ENCODE data around the gene BCL7A.
A peak's percentile ranks its signal among the peaks of the same experiment; 100 is the strongest.

Gene BCL7A

DNA sequence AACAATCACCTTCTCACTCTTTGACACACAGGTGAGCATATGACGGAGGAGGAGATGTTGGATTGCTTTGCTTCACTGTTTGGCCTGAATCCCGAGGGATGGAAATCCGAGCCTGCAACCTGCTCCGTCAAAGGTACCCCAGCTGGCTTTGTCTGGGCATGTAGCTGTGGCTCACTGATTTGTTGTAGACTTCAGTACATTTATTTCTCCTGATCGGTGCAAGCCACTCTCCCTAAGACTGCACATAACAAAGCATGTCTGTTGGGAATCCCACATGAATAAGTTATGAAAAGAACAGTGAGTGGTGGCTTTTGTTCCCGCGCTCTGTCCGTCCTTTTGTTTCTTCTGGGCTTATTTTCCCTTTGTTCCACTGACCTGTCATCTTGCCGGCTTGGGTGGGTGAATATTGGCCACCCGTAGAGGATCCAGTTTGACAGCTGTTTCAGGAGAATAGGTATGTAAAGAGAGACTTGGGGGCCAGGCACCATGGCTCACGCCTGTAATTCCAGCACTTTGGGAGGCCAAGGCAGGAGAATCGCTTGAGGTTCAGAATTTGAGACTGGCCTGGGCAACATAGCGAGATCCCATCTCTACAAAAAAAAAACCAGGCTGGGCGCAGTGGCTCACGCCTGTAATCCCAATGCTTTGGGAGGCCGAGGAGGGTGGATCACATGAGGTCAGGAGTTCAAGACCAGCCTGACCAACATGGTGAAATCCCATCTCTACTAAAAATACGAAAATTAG is 20.0 kb upstream of the BCL7A start:
- no peak for DNase-seq (ENCODE audit: low spot score)

GRCh38 chr12:122003651-122004611 is 17.8 kb upstream of the BCL7A start:
- DNase-seq (ENCODE audit: low spot score) = peak; percentile 73

- peak; percentile 60 for DNase-seq (ENCODE audit: low spot score)
These were observed 17.0 kb upstream of the BCL7A start for GRCh38 chr12:122004633-122005071.

- DNase-seq (ENCODE audit: low spot score) = no peak
These were observed 16.4 kb upstream of the BCL7A start for GRCh38 chr12:122005252-122005776.

DNA sequence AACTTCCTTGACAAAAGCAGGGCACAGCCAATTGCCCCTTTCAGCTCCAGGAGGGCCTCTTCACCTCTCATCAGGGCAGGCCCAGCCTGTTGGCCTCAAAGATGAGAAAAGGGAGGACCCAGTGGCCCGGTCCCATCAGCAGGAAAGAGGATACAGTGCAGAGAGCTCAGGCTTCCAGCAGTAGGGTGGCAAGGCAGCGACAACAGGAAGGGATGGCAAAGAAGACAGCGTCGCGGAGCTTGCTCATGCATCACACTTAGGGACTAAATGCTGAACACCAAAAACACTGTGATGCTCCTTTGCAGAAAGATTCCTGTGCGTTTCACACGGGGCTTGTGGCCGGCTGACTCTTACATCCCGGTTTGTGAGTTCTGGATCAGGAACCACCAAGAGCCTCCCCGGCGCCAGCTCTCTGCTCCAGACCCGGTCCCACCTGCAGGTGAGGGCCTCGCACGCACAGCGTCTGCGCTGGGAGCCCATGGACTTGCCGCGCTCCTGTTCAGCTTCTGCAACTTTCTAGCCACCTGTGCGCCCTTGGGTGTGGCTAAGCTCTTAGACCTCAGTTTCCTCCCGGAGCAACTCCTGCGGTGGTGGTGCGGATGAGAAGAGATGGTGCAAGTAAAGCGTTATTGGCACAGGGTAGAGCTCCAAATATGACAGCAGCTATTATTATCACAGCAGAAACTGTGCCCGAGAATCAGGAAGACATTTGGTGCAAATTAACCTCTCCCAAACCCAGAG is 15.3 kb upstream of the BCL7A start:
- no peak for DNase-seq (ENCODE audit: low spot score)

DNA sequence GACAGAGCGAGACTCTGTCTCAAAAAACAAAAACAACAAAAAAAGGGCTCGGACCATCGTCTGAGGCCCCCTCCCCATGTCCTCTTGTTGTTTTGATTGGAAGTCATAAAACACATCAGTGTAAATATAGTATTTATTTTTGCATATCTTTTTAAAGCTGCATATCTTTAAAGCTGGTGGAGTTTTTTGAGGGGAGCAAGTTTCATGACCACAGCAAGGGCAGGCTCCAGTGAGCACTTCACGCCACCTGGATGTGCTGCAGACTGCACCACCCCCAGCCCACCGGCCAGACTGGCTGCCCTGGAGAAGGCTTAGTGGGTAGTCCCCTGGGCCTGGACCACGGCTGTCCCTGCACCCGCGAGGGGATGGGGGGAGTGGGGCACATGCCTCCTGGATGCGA is 11.9 kb upstream of the BCL7A start:
- DNase-seq (ENCODE audit: low spot score) = no peak

- DNase-seq (ENCODE audit: low spot score) = no peak
These were observed 9.5 kb upstream of the BCL7A start for GRCh38 chr12:122012184-122012583.

- no peak for DNase-seq (ENCODE audit: low spot score)
These were observed 8.5 kb upstream of the BCL7A start for GRCh38 chr12:122013136-122013535.

DNA sequence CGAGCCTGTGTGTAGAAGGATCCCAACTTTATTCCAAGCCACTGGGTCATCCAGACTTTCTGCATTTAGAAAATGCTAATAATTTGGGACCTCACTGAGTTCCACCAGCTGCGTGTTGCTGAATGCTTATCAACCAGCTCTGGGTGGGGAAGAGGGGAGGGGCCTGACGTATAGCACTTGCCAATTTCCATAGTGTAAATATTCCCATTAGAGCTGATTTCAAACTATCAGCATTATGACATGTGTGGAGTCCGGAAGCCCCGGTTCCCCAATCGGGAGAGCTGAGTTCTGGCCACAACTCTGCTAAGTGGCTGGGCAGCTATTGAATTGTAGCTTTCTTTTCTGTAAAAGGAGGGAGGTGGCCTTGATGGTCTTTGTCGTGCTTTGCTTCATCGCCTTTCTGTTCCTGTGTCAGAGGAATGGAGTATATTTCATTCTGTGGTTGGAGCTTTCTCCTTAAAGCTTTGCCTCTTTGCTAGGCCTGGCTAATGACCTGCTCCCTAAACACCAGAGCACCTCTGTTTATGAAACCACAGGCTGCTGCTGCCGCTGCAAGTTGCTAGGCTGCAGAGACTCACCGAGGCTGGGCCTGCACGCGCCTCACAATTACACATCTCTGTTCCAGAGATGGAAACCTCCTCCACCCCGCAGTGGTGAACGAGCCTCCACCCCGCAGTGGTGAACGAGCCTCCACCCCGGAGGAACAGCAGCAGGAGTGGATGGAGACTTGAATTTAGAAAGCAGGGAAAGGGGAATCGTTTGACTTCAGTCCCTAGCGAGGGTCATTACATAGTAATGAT is 7.7 kb upstream of the BCL7A start:
- no peak for DNase-seq (ENCODE audit: low spot score)

DNA sequence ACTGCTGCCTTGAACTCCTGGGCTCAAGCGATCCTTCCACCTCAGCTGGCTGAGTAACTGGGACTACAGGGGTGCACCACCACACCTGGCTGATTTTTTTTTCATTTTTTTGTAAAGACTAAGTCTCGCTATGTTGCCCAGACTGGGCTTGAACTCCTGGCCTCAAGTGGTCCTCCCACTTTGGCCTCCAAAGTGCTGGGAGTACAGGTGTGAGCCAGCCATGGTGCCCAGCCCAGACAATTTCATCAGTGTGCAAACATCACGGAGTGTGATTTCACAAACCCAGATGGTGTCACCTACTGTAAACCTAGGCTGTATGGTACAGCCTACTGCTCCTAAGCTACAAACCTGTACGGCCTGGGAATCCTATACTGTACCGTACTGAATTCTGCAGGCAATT is 6.9 kb upstream of the BCL7A start:
- no peak for DNase-seq (ENCODE audit: low spot score)

DNA sequence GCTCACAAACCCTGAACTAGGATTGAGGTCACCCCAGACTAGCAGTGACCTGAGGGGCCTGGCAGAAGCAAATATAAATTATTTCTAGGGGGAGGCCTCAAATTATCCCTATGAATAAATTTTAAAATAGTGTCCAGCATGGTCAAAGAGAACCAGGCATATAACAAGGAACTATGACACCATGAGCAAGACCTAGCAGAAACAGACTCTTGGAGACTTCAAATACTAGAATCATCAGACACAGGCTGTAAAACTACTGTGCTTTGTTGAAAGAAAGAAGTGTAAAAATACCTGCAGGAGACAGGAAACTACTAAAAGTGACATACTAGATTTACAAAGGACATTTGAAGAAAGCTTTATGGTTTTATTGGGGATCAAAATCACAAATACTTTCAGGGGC is 3.2 kb upstream of the BCL7A start:
- no peak for DNase-seq (ENCODE audit: low spot score)

DNA sequence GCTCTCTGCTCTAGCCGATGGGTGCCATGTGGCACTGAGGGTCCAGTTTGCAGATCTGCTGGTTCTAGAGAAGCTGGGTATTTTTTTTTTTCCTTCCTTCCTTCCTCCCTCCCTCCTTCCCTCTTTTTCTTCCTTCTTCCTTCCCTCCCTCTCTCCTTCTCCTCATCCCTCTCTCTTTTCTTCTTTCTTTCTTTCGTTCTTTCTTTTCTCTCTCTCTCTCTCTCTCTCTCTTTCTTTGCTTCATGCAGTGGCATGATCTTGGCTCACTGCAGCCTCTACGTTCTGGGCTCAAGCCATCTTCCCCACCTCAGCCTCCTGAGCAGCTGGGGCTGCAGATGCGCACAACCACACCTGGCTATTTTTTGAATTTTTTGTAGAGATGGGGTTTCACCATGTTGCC is 2.7 kb upstream of the BCL7A start:
- DNase-seq (ENCODE audit: low spot score) = no peak

GRCh38 chr12:122020795-122021192 is 890 bp upstream of the BCL7A start:
- DNase-seq (ENCODE audit: low spot score) = no peak

GRCh38 chr12:122021193-122021821 is 377 bp upstream of the BCL7A start:
- peak; percentile 63 for DNase-seq (ENCODE audit: low spot score)

DNA sequence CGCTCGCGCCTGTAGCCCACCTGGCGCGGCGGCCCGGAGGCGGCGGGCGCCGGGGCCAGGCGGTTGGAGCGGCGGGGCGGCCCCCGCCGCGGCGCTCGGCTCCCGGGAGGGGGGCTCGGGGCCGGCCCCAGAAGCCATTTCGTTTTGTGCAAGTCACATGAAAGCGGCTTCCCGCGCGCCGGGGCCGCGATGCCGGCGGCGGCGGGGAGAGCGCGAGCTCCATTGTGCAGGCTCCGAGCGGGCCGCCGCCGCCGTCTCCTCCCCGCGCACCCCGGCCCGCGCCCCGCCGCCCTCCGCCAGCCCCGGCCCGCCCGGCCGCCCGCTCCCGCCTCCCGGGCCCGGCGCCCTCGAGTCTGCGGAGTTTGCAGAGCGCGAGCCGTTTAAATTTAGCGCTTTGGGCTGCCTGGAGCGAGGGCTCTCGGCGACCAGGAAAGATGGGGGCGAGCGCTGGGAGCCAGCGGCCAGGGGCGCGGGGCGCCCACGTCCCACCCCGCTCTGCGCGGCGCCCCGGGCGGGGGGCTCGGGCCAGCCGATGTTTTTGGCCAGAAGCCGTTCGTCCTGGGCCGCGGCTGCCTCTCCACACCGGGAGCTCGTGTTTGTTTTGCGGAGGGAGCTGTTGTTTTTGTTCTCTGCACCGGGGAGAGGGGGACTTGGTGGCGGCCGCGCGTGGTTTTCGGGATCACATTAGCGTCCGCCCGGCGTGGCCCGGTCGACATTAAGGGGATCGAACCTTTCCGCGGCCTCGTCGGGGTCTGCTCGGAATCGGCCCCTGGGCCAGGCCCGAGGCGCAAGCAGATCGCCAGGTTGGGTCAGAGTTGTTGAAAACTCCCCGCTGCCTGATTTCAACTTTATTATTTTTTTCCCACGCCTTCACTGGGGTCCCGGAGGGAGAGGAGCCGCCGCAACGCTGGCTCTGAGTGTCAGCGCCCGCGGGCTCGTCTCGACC is 982 bp downstream of the BCL7A start:
- DNase-seq (ENCODE audit: low spot score) = peak; percentile 69

GRCh38 chr12:122023339-122024131 is 1.9 kb downstream of the BCL7A start:
- peak; percentile 90 for DNase-seq (ENCODE audit: low spot score)

- peak; percentile 39 for DNase-seq (ENCODE audit: low spot score)
These were observed 2.6 kb downstream of the BCL7A start for GRCh38 chr12:122024132-122024785.

- DNase-seq (ENCODE audit: low spot score) = no peak
These were observed 5.1 kb downstream of the BCL7A start for GRCh38 chr12:122026706-122027333.
